ENCODE results near the gene ZNF662. TPM values are rescaled to one million over a fixed set of nuclear protein-coding genes. Genes with fewer than 3 reads are reported as not detected.

Gene ZNF662
- total RNA-seq, 1 donor from 2014 or later, result 0.93 TPM

GRCh38 chr3:42886294-42886822 lies 19.6 kb upstream of the ZNF662 start:
- intact Hi-C loops (cut with micrococcal nuclease), result no loop called here

- intact Hi-C loops (cut with micrococcal nuclease), result no loop called here
Measured at GRCh38 chr3:42887084-42887483, 18.9 kb upstream of the ZNF662 start.

- intact Hi-C loops (cut with micrococcal nuclease), result no loop called here
Measured at GRCh38 chr3:42891042-42891441, 14.9 kb upstream of the ZNF662 start.

- intact Hi-C loops (cut with micrococcal nuclease), result no loop called here
Measured at GRCh38 chr3:42892169-42892568, 13.8 kb upstream of the ZNF662 start.

DNA sequence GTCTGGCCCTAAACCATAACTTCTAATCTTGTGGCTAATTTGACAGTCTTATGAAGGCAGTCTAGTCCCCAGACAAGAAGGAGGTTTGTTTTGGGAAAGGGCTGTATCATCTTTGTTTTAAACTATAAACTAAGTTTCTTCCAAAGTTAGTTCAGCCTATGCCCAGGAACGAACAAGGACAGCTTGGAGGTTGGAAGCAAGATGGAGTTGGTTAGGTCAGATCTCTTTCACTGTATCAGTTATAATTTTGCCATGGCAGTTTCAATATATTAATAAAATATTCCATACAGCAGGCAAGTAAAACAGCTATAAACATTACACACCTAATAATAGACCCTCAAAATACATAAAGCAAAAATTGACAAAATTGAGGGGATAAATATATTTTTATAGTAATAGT lies 13.1 kb upstream of the ZNF662 start:
- intact Hi-C loops (cut with micrococcal nuclease), result no loop called here

DNA sequence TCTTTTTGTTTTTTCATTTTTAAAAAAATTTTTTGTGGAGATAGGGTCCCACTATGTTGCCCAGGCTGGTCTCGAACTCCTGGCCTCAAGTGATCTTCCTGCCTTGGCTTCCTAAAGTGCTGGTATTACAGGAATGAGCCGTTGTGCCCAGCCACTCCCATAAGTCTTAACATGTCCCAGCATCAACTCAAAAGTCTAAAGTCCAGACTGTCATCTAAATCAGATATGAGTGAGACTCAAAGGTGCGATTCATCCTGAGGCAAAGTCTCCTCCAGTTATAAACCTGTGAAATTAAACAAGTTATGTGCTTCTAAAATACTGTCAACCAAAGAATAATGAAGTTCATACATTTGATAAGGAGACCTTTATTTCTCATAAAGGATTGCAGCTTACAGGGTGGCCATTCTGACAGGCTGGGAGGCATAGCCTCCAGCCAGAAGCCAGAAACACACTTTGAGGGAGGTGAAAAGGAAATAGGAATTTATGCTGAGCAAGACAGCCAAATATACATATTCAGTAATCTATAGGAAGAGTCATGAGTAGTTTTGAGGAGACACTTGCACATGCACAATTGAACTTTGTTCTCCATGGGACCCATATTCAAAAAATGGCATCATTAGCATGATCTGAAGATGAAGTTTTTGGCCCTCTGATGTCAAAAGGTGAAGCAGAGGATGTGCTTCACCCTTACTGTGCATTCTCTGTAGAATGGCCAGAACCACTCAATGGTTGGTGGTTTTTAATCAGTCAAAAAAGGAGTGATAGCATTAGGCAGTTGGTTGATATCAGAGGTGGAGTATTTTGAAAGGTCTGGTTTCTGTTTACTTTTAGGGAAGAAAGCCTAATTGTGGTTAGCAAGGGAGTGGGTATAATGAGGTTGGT lies 11.0 kb upstream of the ZNF662 start:
- intact Hi-C loops (cut with micrococcal nuclease), result no loop called here

GRCh38 chr3:42895580-42895868 lies 10.4 kb upstream of the ZNF662 start:
- intact Hi-C loops (cut with micrococcal nuclease), result no loop called here

DNA sequence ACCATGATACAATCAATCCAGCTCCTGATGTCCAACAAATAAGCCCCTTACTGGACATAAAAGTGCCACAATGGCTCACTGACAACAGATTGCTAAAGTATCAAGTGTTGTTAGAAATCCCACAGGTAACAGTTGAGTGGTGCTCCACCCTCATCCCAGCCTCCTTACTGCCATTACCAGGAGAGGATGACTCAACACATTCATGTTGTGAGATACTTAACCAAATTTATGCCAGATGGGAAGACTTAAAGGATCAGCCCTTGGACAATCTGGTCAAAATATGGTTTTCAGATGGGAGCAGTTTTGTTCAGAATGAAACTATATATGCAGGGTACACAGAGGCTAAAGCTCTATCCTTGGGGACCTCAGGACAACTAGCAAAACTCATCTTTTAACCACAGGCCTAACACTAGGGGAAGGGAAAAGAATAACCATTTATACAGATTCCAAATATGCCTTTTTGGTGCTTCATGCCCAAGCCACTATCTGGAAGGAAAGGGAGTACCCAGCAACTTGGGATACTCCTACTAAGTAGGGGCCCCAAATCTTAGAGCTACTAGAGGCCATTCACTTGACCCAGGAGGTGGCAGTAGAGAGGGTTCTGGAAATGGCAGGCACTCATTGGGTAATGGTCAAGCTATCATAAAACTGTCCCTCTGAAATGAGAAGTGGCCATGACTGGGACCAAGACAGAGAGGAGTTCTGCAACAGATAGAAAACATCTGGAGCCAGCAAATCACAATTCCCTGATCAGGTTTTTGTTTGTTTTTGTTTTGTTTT lies 6.9 kb upstream of the ZNF662 start:
- intact Hi-C loops (cut with micrococcal nuclease), result no loop called here

DNA sequence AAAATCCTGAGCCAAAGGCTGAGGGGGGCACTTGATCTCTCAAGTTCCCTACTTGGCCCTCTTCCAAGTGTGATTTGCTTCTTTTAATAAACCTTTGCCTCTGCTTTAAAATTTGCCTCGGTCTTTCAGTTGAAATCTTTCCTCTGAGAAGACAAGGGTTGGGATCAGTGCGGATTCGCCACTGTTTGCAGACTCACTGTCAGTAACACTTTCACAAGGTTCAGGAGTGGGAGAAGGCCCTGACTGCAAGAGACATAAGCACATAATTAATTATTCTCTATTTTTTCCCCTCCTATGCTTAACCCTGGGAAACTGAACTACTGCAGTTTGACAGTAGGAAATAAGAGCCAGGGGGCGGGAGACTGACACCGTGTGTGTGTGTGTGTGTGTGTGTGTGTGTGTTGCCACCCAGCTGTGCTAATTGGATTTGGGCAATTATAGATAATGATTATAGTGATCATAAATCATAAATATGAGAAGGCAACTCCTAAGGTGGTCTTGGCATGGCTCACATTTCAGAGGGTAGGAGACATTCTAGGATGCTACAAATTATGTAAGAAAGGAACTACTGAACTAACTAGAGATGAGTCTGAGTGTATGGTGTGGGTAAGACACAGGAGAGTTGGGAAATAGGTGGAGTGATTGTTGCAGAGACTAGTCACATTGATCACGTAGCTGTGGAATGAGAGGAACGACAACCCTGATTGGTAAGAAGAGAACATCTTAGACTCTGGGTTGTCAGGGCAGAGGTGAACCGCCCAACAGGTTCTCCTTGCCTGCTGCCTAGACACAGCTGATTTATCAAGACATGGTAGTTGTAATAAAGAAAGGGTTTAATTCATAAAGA lies 5.5 kb upstream of the ZNF662 start:
- intact Hi-C loops (cut with micrococcal nuclease), result no loop called here

DNA sequence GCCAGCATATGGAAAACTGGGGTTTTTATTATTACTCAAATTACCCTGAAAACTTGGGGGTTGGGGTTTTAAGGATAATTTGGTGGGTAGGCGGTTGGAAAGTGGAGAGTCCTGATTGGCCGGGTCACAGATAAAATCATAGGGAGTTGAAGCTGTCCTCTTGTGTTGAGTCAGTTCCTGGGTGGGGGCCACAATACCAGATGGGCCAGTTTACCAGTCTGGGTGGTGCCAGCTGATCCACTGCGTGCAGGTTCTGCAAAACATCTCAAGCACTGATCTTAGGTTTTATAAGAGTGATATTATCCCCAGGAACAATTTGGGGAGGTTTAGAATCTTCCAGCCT lies 4.9 kb upstream of the ZNF662 start:
- intact Hi-C loops (cut with micrococcal nuclease), result no loop called here

GRCh38 chr3:42902257-42902656 lies 3.7 kb upstream of the ZNF662 start:
- intact Hi-C loops (cut with micrococcal nuclease), result no loop called here

GRCh38 chr3:42904076-42904475 lies 1.9 kb upstream of the ZNF662 start:
- intact Hi-C loops (cut with micrococcal nuclease), result no loop called here

- intact Hi-C loops (cut with micrococcal nuclease), result no loop called here
Measured at GRCh38 chr3:42905740-42906069, 237 bp upstream of the ZNF662 start.

DNA sequence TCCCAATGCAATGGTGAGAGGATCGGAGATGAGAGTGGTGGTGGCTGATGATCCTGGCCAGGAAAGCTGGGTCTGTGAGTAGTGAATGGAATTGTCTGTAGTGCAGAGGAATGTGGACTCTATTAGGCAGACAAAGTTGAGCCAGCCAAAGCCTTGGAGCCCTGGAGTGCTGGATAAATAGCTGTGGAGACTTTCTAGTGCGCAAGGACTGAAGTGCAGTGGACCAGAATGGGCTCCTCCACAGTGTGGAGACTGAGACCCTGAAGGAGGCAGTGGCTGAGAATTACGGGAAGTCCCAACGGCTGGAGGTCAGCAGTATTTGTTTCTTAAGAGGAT lies 874 bp downstream of the ZNF662 start:
- intact Hi-C loops (cut with micrococcal nuclease), result no loop called here

- intact Hi-C loops (cut with micrococcal nuclease), result no loop called here
Measured at GRCh38 chr3:42908675-42909074, 2.7 kb downstream of the ZNF662 start.

DNA sequence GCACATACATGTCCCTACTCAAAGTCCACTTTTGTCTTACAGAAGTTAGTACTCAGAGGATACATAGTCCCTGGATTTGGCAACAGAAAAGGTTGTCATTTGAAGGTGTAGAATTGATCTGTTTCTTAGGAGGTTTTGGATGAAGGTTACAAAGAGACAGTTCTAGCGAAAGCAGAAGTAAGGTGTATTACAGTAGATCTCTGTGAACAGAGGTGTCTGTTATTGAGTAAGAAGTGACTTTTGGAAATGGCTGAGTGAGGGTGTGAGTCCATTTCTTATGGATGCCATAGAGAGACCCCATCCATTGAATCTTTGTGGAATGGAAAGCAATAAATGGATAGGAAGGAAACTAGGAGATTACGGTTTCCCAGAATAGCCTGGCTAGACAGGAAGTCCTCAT lies 5.6 kb downstream of the ZNF662 start:
- intact Hi-C loops (cut with micrococcal nuclease), result no loop called here

- intact Hi-C loops (cut with micrococcal nuclease), result no loop called here
Measured at GRCh38 chr3:42914771-42915515, 9.0 kb downstream of the ZNF662 start.

GRCh38 chr3:42923606-42924005 lies 17.7 kb downstream of the ZNF662 start:
- intact Hi-C loops (cut with micrococcal nuclease), result no loop called here

GRCh38 chr3:42926310-42926709 lies 20.4 kb downstream of the ZNF662 start:
- intact Hi-C loops (cut with micrococcal nuclease), result no loop called here

- intact Hi-C loops (cut with micrococcal nuclease), result no loop called here
Measured at GRCh38 chr3:42934111-42934510, 28.2 kb downstream of the ZNF662 start.

- intact Hi-C loops (cut with micrococcal nuclease), result no loop called here
Measured at GRCh38 chr3:42934910-42935309, 29.0 kb downstream of the ZNF662 start.

Data from T-helper 2 cell treated with Interferon-gamma antibody and Interleukin-4, amounts not matched to agents 100 ng/mL and 5 ng/mL, for 36 hours (primary cell).